Keratinocyte (primary cell): ENCODE data around the gene DIDO1.

Source experiments
- CTCF ChIP-seq, 3 experiments: IDR thresholded peaks in 1 of 3; conservative IDR thresholded peaks in 1 of 3; optimal IDR thresholded peaks in 1 of 3; 2 replicates in 2 of 3; 3 replicates in 1 of 3; pipeline versions ENCODE3 to v1.5.1; 2011; ENCODE audit warnings: low read length in 3 of 3, mild to moderate bottlenecking in 3 of 3, moderate library complexity in 2 of 3, control low read depth in 1 of 3, inconsistent platforms in 1 of 3; ENCODE audit not compliant: insufficient read depth in 2 of 3; ENCODE audit errors: extremely low read depth in 1 of 3
- EZH2 ChIP-seq: IDR thresholded peaks from one replicate; pipeline ENCODE4 v1.6.1; 2012; ENCODE audit warnings: inconsistent platforms, mild to moderate bottlenecking, low read length, moderate library complexity

GRCh38 chr20:62875419-62876361 is 50.6 kb downstream of the DIDO1 start:
- peak; percentile 48 to 62 (median 62) for TF ChIP-seq CTCF (optimal IDR thresholded peaks at IDR 0.05 in 1 of 3, IDR thresholded peaks at IDR 0.05 in 1 of 3, conservative IDR thresholded peaks at IDR 0.05 in 1 of 3; ENCODE audit: extremely low read depth in 1 of 3, insufficient read depth in 2 of 3, low read length in 3 of 3)
- TF ChIP-seq EZH2 = no peak
